ENCODE results near the gene RELT.

The RELT gene

GRCh38 chr11:73347067-73347466 is 29.1 kb upstream of the RELT start:
- in situ Hi-C loops (cut with MboI; ENCODE audit: low sequenced_read_pairs): no loop called here

DNA sequence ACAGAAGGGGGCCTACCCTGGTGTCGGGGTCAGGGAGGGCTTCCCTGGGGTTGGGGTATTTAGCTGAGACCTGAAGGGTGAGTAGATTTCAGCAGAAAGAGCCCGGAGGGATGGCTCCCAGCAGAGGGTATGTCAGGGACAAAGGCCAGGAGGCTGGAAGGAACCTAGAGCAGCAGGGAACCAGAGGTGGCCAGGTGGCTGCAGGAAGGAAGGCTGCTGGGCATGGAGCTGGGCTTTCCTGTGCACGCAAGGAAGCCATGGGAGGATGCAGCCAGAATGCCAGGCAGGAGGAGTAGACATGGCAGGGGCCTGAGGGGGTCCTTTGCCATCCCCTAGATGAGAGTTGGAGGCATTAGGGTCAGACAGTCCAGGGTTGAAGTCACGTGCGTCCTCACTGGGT is 27.4 kb upstream of the RELT start:
- in situ Hi-C loops (cut with MboI; ENCODE audit: low sequenced_read_pairs): no loop called here

DNA sequence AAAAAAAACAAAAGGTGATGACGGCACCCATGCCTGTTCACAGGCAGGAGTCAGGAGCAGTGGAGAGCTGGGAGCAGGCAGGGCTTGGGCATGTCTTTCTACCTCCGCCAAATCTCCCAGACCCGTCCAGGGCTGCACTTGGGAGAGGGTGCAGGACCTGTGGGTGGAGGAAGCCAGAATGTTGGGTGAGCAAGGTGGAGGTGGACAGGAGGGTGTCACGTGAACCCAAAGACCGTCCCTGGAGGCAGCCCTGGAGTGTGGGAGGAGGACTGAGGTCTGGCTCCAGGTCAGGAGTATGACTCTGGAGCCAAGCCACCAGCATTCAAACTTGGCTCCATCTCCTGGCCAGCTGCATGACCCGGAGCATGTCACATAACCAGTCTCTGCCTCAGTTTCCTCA is 26.6 kb upstream of the RELT start:
- in situ Hi-C loops (cut with MboI; ENCODE audit: low sequenced_read_pairs): no loop called here

- in situ Hi-C loops (cut with MboI; ENCODE audit: low sequenced_read_pairs): no loop called here
Observed at GRCh38 chr11:73350908-73351636, 25.1 kb upstream of the RELT start.

GRCh38 chr11:73353422-73353821 is 22.8 kb upstream of the RELT start:
- in situ Hi-C loops (cut with MboI; ENCODE audit: low sequenced_read_pairs): no loop called here

DNA sequence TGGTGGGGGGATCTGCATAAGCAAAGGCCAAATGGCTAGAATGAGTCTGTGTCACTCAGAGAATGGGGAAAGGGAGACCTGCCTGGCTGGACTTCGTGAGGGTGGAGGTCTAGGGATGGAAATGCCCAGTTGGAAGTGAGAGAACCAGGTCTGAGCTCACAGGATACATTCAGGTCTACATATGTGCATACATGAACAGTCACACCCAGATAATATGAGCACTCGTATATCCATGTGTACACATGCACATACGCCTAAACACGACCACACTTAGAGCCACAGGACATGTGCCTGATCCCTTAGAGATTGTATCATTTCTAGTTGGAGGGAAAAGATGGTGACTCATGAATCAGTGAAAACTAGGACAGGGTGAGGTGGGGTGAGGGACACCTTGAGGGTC is 21.1 kb upstream of the RELT start:
- in situ Hi-C loops (cut with MboI; ENCODE audit: low sequenced_read_pairs): no loop called here

DNA sequence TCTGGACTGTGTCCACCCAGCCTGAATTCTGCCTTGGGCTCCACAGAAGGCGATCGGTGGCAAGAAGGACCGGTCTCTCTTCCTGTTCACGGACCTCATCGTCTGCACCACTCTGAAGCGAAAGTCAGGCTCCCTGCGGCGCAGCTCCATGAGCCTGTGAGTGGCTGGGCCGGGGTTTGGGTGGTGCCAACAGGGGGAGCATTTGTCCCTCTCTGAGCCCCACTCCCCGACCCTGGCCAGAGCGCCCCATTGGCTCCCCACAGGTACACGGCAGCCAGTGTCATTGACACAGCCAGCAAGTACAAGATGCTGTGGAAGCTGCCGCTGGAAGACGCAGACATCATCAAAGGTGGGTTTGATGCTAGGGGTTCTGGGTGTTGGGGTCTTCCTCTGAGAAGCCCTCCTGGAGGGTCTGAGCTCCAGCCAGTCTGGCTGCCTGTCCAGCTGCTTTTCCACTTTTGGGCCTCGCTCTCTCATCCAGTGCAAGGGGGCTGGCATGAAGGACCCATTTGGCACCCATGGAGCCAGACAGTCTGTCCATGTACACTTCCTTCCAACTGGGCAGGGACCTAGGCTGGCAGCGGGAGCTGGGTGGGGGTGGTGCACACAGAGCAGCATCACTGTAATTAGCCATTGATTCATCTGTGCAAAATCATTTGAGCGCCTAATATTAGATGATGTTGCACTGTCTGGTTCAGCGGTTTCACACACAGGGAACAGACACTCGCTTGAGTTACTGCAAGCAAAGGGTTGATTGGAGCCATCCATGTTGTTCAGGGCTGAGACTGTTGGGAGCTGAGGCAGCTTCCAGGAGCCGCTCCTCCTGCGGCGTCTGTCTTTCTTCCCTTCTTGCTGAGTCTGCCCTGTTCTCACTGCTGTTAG is 19.0 kb upstream of the RELT start:
- in situ Hi-C loops (cut with MboI; ENCODE audit: low sequenced_read_pairs): no loop called here

DNA sequence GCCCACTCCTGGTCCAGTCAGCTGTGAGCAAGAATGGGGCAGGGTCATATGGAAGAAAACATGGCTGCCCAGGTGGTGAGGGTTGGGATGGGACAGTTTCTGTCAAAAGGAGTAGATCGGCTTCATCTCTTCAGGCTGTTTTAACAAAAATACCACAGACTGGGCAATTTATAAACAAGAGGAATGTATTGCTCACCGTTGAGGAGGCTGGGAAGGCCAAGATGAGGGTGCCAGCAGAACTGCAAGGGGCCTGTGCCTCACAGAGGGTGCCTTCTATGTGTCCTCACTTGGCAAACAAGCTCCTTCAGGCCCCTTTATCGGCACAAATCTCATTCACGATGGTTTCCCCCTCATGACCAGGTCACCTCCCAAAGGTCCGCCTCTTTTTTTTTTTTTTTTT is 18.1 kb upstream of the RELT start:
- in situ Hi-C loops (cut with MboI; ENCODE audit: low sequenced_read_pairs): no loop called here

DNA sequence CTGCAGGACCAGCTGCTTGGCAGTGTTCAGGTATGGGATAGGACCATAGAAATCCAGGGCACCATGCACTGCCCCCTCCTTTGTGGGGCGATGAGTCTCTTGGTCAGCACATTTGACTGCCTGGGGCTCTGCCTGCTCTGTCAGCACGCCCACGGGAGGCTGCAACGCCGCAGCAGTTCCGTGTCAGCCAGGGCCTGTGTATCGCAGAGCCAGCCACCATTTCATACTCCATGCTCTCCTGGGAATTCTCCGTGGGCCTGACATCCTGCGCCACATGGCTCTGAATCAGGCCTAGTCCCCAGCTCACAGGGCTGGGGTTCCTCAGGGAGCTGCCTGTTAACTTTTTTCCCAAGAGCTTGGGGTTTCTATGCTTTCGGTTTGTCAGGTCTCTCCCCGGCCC is 16.9 kb upstream of the RELT start:
- in situ Hi-C loops (cut with MboI; ENCODE audit: low sequenced_read_pairs): no loop called here

GRCh38 chr11:73359930-73360742 is 16.1 kb upstream of the RELT start:
- in situ Hi-C loops (cut with MboI; ENCODE audit: low sequenced_read_pairs): no loop called here

DNA sequence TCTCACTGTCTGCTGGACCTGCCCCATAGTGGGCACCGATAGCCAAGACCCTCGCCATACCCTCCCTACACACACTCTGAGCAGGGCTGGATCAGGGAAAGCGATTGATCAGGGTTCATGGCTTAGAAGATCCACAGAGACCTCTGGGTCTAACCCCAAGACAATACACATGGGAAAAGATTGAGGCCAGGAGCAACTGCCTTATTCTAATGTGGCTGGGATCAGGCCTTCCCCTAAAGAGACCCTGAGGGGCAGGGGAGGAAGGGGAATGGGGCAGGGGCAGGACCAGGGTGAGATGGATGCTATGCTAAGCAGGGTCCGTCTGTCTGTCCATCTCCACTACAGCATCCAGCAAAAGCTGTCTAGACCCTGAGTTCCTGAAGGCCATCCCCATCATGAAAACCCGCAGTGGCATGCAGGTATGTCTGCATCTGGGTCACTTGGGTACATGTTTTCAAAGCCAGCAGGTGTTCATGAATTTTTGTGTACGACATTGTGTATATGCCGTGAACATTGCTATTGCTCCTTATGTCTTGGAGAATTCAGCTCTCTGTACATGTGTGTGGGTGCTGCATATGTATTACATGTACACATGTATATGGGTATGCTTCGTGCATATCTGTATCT is 15.3 kb upstream of the RELT start:
- in situ Hi-C loops (cut with MboI; ENCODE audit: low sequenced_read_pairs): no loop called here

- in situ Hi-C loops (cut with MboI; ENCODE audit: low sequenced_read_pairs): no loop called here
Observed at GRCh38 chr11:73361953-73362776, 14.0 kb upstream of the RELT start.

GRCh38 chr11:73363147-73363546 is 13.1 kb upstream of the RELT start:
- in situ Hi-C loops (cut with MboI; ENCODE audit: low sequenced_read_pairs): no loop called here

GRCh38 chr11:73365352-73366264 is 10.6 kb upstream of the RELT start:
- in situ Hi-C loops (cut with MboI; ENCODE audit: low sequenced_read_pairs): no loop called here

GRCh38 chr11:73366265-73366610 is 10.0 kb upstream of the RELT start:
- in situ Hi-C loops (cut with MboI; ENCODE audit: low sequenced_read_pairs): no loop called here

- in situ Hi-C loops (cut with MboI; ENCODE audit: low sequenced_read_pairs): no loop called here
Observed at GRCh38 chr11:73366953-73367352, 9.2 kb upstream of the RELT start.

DNA sequence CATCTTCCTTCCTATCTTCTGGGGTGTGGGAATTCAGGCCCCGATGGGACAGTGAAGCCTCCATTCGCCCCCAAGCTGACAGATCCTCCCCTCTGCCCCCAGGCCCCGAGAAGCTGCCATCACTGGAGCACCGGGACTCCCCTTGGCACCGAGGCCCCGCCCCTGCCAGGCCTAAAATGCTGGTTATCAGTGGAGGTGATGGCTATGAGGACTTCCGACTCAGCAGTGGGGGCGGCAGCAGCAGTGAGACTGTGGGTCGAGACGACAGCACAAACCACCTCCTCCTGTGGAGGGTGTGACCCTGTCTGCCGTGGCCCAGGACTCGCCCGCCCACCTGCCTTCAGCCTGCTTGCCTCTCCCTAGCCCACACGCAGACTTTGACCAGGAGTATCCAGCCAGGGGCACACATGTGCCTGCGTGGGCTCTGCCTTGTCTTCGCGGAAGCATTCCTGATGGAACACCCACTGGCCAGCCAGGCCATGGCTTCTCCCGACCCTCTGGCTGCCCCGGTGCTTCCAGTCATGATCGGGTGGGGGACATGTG is 8.6 kb upstream of the RELT start:
- in situ Hi-C loops (cut with MboI; ENCODE audit: low sequenced_read_pairs): no loop called here

DNA sequence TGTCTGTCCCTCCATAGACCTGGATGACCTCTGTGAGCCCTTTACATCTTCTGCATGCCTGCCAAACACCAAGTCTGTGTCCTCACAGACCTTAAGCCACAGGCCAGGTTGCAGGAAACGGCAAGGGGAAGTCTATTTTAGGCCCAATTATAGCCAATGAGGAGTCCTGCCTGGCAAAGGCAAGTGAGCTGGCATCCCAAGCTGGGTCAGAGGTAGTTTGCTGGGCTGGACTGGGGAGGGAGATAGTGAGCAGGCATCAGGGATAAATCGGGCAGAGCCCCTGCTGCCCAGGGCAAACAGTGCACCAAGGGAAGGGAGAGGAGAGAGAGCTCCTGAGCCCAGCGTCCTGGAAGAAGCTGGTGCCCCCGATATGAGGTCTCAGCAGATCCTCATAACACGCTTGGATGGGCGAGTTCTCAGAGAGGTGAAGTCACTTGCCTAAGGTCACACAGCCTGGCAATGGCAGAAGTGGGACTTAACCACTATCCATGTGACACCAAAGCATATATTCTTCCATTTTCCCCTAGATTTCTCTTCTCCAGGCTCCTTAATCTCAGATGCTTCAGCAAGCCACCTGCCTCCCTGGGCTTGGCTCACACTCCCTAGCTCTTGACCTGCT is 3.7 kb upstream of the RELT start:
- in situ Hi-C loops (cut with MboI; ENCODE audit: low sequenced_read_pairs): no loop called here

GRCh38 chr11:73374151-73374550 is 2.0 kb upstream of the RELT start:
- in situ Hi-C loops (cut with MboI; ENCODE audit: low sequenced_read_pairs): no loop called here
